Fibroblast of lung (primary cell): Measurements from ENCODE around the gene PXMP2. TPM values are rescaled to one million over a fixed set of nuclear protein-coding genes. Genes with fewer than 3 reads are reported as not detected.
A peak's percentile ranks its signal among the peaks of the same experiment; 100 is the strongest.

Experiments
- DNase-seq, 2 donors: peaks; one replicate each; pipeline versions ENCODE4 v3.0.0 to v3.0.0-alpha.2; 2010; ENCODE audit warnings: low read depth in 2 of 2
- H2AFZ ChIP-seq: 2 replicates; pipeline ENCODE4 v1.5.1; 2012; ENCODE audit warnings: low read length, control low read depth, inconsistent platforms
- H3K27ac ChIP-seq: 2 replicates; pipeline ENCODE4 v1.5.1; 2011; ENCODE audit warnings: low read length, control low read depth; ENCODE audit not compliant: insufficient read depth
- H3K27me3 ChIP-seq: 2 replicates; pipeline ENCODE4 v1.5.1; 2011; ENCODE audit warnings: mild to moderate bottlenecking, low read length; ENCODE audit not compliant: control insufficient read depth, insufficient read depth
- H3K36me3 ChIP-seq: 2 replicates; pipeline ENCODE4 v1.5.1; 2011; ENCODE audit warnings: low read length; ENCODE audit not compliant: control insufficient read depth, insufficient read depth
- H3K4me1 ChIP-seq: 2 replicates; pipeline ENCODE4 v1.5.1; 2011; ENCODE audit warnings: low read length; ENCODE audit not compliant: control insufficient read depth, insufficient read depth; ENCODE audit errors: extremely low read depth
- H3K4me2 ChIP-seq: 2 replicates; pipeline ENCODE4 v1.5.1; 2011; ENCODE audit warnings: low read length, control low read depth; ENCODE audit not compliant: insufficient read depth; ENCODE audit errors: extremely low read depth
- H3K4me3 ChIP-seq, 4 experiments: fragments of 200-600 bp in 1 of 4; sonication (generic) in 1 of 4; replicated peaks in 1 of 4; 2 replicates each; pipeline ENCODE4 v1.5.1; 2011 to 2016; ENCODE audit warnings: low read length in 4 of 4, low read depth in 3 of 4, mild to moderate bottlenecking in 3 of 4, control low read depth in 2 of 4, inconsistent platforms in 1 of 4, mixed read lengths in 1 of 4; ENCODE audit not compliant: insufficient read depth in 1 of 4; ENCODE audit errors: control extremely low read depth in 1 of 4
- H3K79me2 ChIP-seq: 2 replicates; pipeline ENCODE4 v1.5.1; 2012; ENCODE audit warnings: mild to moderate bottlenecking, low read length, inconsistent platforms; ENCODE audit not compliant: control insufficient read depth, insufficient read depth
- H3K9ac ChIP-seq: 2 replicates; pipeline ENCODE4 v1.5.1; 2011; ENCODE audit warnings: mild to moderate bottlenecking, low read length, control low read depth; ENCODE audit not compliant: insufficient read depth
- H3K9me3 ChIP-seq: 2 replicates; pipeline ENCODE4 v1.5.1; 2012; ENCODE audit warnings: low read depth, low read length; ENCODE audit not compliant: control insufficient read depth, insufficient read depth
- H4K20me1 ChIP-seq: 2 replicates; pipeline ENCODE4 v1.5.1; 2011; ENCODE audit warnings: low read length; ENCODE audit not compliant: control insufficient read depth, insufficient read depth; ENCODE audit errors: extremely low read depth
- CTCF ChIP-seq, 2 donors: IDR thresholded peaks in 1 of 2; conservative IDR thresholded peaks in 1 of 2; 1 replicate in 1 of 2; 2 replicates in 1 of 2; pipeline ENCODE4 v1.5.1; 2011 to 2012; ENCODE audit warnings: low read length in 2 of 2, control low read depth in 1 of 2, inconsistent platforms in 1 of 2, low read depth in 1 of 2, mild to moderate bottlenecking in 1 of 2
- EZH2 ChIP-seq: IDR thresholded peaks from 2 replicates; pipeline ENCODE4 v1.5.1; 2012; ENCODE audit warnings: low read length, control low read depth, mild to moderate bottlenecking; ENCODE audit errors: missing control alignments
- polyA plus RNA-seq, 2 donors: library from polyadenylated mRNA; depleted of rRNA in 1 of 2; stranded (reverse) in 1 of 2; unstranded in 1 of 2; fragments of >200 nt; gene quantifications; 2 replicates each; pipeline ENCODE4 v1.2.1, GENCODE V29; 2011 to 2012; ENCODE audit warnings: missing spikeins in 1 of 2
- total RNA-seq: library from RNA; depleted of rRNA; stranded (reverse); fragments of >200 nt; gene quantifications from 2 replicates; pipeline ENCODE4 v1.2.1, GENCODE V29; 2014

PXMP2 gene
- total and polyA plus RNA-seq, 2 donors (not counting 1 experiment from before 2014, with no cell fraction given), result 10.6 to 14.5 TPM

GRCh38 chr12:132675757-132676432 lies 11.5 kb upstream of the PXMP2 start:
- no peak for DNase-seq
- Histone ChIP-seq H4K20me1 (no peaks in the 10 kb centered on the region), H3K79me2 (peaks cover 7% of the 10 kb centered on the region), H3K9ac (no peak overlapping the region), H3K27me3 (no peaks in the 10 kb centered on the region), H3K27ac (no peak overlapping the region), H3K4me1 (no peaks in the 10 kb centered on the region), H3K36me3 (peaks cover 11% of the 10 kb centered on the region), H3K9me3 (no peaks in the 10 kb centered on the region), H3K4me3 (no peak overlapping the region), H3K4me2 (no peak overlapping the region), H2AFZ (no peak overlapping the region)
- no peak for TF ChIP-seq CTCF (conservative IDR thresholded peaks at IDR 0.05 in 1 of 2, IDR thresholded peaks at IDR 0.05 in 1 of 2; ENCODE audit: low read depth in 1 of 2, low read length in 2 of 2)
- TF ChIP-seq EZH2, result no peak

- Histone ChIP-seq H4K20me1 (no peaks in the 10 kb centered on the region), H3K9ac (no peak overlapping the region), H3K36me3 (peaks cover 6% of the 10 kb centered on the region), H2AFZ (no peak overlapping the region), H3K4me1 (no peaks in the 10 kb centered on the region), H3K27ac (no peak overlapping the region), H3K4me2 (no peak overlapping the region), H3K27me3 (no peaks in the 10 kb centered on the region), H3K9me3 (no peaks in the 10 kb centered on the region), H3K79me2 (peaks cover 14% of the 10 kb centered on the region), H3K4me3 (no peak overlapping the region)
- DNase-seq, result no peak
- TF ChIP-seq EZH2 (no peak), CTCF (conservative IDR thresholded peaks at IDR 0.05 in 1 of 2, IDR thresholded peaks at IDR 0.05 in 1 of 2; ENCODE audit: low read depth in 1 of 2, low read length in 2 of 2) (no peak)
These were observed 9.9 kb upstream of the PXMP2 start for GRCh38 chr12:132677492-132677891.

- H3K79me2 ChIP-seq, result peaks cover 34% of the 10 kb centered on the region
- H3K4me2 ChIP-seq, result peak overlapping the region; percentile 15
- no peaks in the 10 kb centered on the region for H3K27me3 ChIP-seq
- H3K27ac ChIP-seq, result no peak overlapping the region
- TF ChIP-seq EZH2 (no peak), CTCF (conservative IDR thresholded peaks at IDR 0.05 in 1 of 2, IDR thresholded peaks at IDR 0.05 in 1 of 2; ENCODE audit: low read depth in 1 of 2, low read length in 2 of 2) (no peak)
- H4K20me1 ChIP-seq, result no peaks in the 10 kb centered on the region
- no peaks in the 10 kb centered on the region for H3K4me1 ChIP-seq
- DNase-seq, result no peak
- no peak overlapping the region for H3K4me3 ChIP-seq
- no peaks in the 10 kb centered on the region for H3K9me3 ChIP-seq
- H2AFZ ChIP-seq, result no peak overlapping the region
- no peak overlapping the region for H3K9ac ChIP-seq
- no peaks in the 10 kb centered on the region for H3K36me3 ChIP-seq
These were observed 2.0 kb upstream of the PXMP2 start for GRCh38 chr12:132685400-132685799.
